Endothelial cell of umbilical vein (primary cell): ENCODE data around the gene MAP3K10. TPM values are rescaled to one million over a fixed set of nuclear protein-coding genes. Genes with fewer than 3 reads are reported as not detected.

Source experiments
- BruUV-seq: library from RNA; stranded (reverse); fragments of 400-500 nt; replicated peaks from 2 replicates; lab custom pipeline; 2021; lab: Mats Ljungman, UMichigan
- CTCF ChIA-PET: fragments of 300-600, 350-600 bp; sonication (Branson Sonifier 250); formaldehyde crosslinking; loops from one replicate; lab custom pipeline; 2021; ENCODE audit warnings: antibody characterized with exemption, inconsistent platforms; lab: Charles Lee
- POLR2A ChIA-PET: fragments of 300-600, 350-600 bp; sonication (Branson Sonifier 250); formaldehyde crosslinking; loops from one replicate; lab custom pipeline; 2021; ENCODE audit warnings: antibody characterized with exemption, inconsistent platforms; lab: Charles Lee
- DNase-seq: peaks from one replicate; pipeline ENCODE4 v3.0.0-alpha.2; 2011; ENCODE audit warnings: low read depth, low spot score
- FAIRE-seq: peaks from 2 replicates; lab custom pipeline; 2011; peaks lifted over from hg19 to GRCh38; lab: Jason Lieb, UNC
- H2AFZ ChIP-seq: 2 replicates; pipeline ENCODE4 v1.6.0; 2012; ENCODE audit warnings: low read depth, low read length, control low read depth, inconsistent platforms
- H3K27ac ChIP-seq: 2 replicates; pipeline ENCODE4 v1.5.1; 2011; ENCODE audit warnings: low read depth, mild to moderate bottlenecking, control low read depth, low read length, moderate library complexity; ENCODE audit not compliant: insufficient read depth
- H3K27me3 ChIP-seq, 2 experiments: 2 replicates each; pipeline versions ENCODE4 v1.6.0 to v1.6.1; 2011; ENCODE audit warnings: low read length in 2 of 2, mixed read lengths in 1 of 2; ENCODE audit not compliant: control insufficient read depth in 2 of 2, insufficient read depth in 2 of 2
- H3K36me3 ChIP-seq, 2 experiments: 2 replicates in 1 of 2; 3 replicates in 1 of 2; pipeline ENCODE4 v1.5.1; 2011; ENCODE audit warnings: low read length in 2 of 2, mild to moderate bottlenecking in 1 of 2, moderate library complexity in 1 of 2; ENCODE audit not compliant: control insufficient read depth in 2 of 2, insufficient read depth in 2 of 2; ENCODE audit errors: extremely low read depth in 1 of 2
- H3K4me1 ChIP-seq: 3 replicates; pipeline ENCODE4 v1.5.1; 2011; ENCODE audit warnings: mild to moderate bottlenecking, low read length; ENCODE audit not compliant: control insufficient read depth, insufficient read depth; ENCODE audit errors: extremely low read depth
- H3K4me2 ChIP-seq: 2 replicates; pipeline ENCODE4 v1.6.1; 2011; ENCODE audit warnings: low read length, control low read depth, mixed read lengths; ENCODE audit not compliant: insufficient read depth
- H3K4me3 ChIP-seq, 3 experiments: fragments of 200-600 bp in 1 of 3; sonication (generic), shearing (Covaris generic) in 1 of 3; replicated peaks in 1 of 3; 2 replicates each; pipeline ENCODE4 v1.5.1; 2011 to 2016; ENCODE audit warnings: control low read depth in 3 of 3, low read length in 3 of 3, mild to moderate bottlenecking in 2 of 3, inconsistent platforms in 1 of 3, low read depth in 1 of 3, moderate library complexity in 1 of 3; ENCODE audit not compliant: insufficient read depth in 1 of 3
- H3K79me2 ChIP-seq: 2 replicates; pipeline ENCODE4 v1.6.0; 2012; ENCODE audit warnings: low read length, inconsistent platforms; ENCODE audit not compliant: control insufficient read depth, insufficient read depth
- H3K9ac ChIP-seq: replicated peaks from 2 replicates; pipeline ENCODE3; 2011; ENCODE audit warnings: low read length, control low read depth; ENCODE audit not compliant: insufficient read depth; ENCODE audit errors: extremely low read depth
- H3K9me1 ChIP-seq: replicated peaks from 3 replicates; pipeline ENCODE4 v1.6.0; 2011; ENCODE audit warnings: mild to moderate bottlenecking, low read length; ENCODE audit not compliant: control insufficient read depth, insufficient read depth; ENCODE audit errors: extremely low read depth
- H3K9me3 ChIP-seq: replicated peaks from 2 replicates; pipeline ENCODE4 v1.5.1; 2012; ENCODE audit warnings: low read length, inconsistent platforms; ENCODE audit not compliant: control insufficient read depth, insufficient read depth
- H4K20me1 ChIP-seq: replicated peaks from 2 replicates; pipeline ENCODE3; 2011; ENCODE audit warnings: mild to moderate bottlenecking, low read length; ENCODE audit not compliant: control insufficient read depth, insufficient read depth; ENCODE audit errors: extremely low read depth
- EZH2 ChIP-seq: IDR thresholded peaks from 2 replicates; pipeline ENCODE4 v1.6.1; 2012; ENCODE audit warnings: borderline replicate concordance, low read depth, mild to moderate bottlenecking, moderate library complexity, low read length, inconsistent platforms; ENCODE audit not compliant: severe bottlenecking
- FOS ChIP-seq: IDR thresholded peaks from 2 replicates; pipeline ENCODE4 v1.6.1; 2011; ENCODE audit warnings: mild to moderate bottlenecking, low read length, moderate library complexity, borderline replicate concordance; ENCODE audit not compliant: insufficient read depth
- GATA2 ChIP-seq: IDR thresholded peaks from 2 replicates; pipeline ENCODE4 v1.7.0; 2011; ENCODE audit warnings: low read depth, mild to moderate bottlenecking, moderate library complexity, mixed read lengths, low read length; ENCODE audit not compliant: insufficient read length, insufficient read depth
- JUN ChIP-seq: IDR thresholded peaks from 2 replicates; pipeline ENCODE4 v1.6.1; 2011; ENCODE audit warnings: borderline replicate concordance, low read depth; ENCODE audit not compliant: insufficient read length, insufficient read depth
- MYC ChIP-seq: IDR thresholded peaks from one replicate; pipeline ENCODE4 v1.6.1; 2011; ENCODE audit warnings: mild to moderate bottlenecking, low read depth, low read length
- POLR2A ChIP-seq: IDR thresholded peaks from 2 replicates; pipeline ENCODE4 v1.6.1; 2012; ENCODE audit warnings: low read depth, mild to moderate bottlenecking, control low read depth, low read length
- POLR2AphosphoS5 ChIP-seq: IDR thresholded peaks from 2 replicates; pipeline ENCODE4 v1.6.1; 2012; ENCODE audit warnings: low read depth, mild to moderate bottlenecking, control low read depth, low read length, moderate library complexity; ENCODE audit not compliant: insufficient read depth
- dilution Hi-C: fragments of 300-500 bp; cut with MboI; formaldehyde crosslinking; loops from one replicate; pipeline ENCODE4 v1.15.0; 2019; ENCODE audit warnings: low sequenced_read_pairs; ENCODE audit not compliant: extremely low pct_ligation_motif_present
- intact Hi-C: fragments of 100-400 bp; cut with micrococcal nuclease; formaldehyde crosslinking; loops from one replicate; pipeline ENCODE4 v1.10.0; 2022
- polyA plus RNA-seq, 4 experiments: library from polyadenylated mRNA; depleted of rRNA in 3 of 4; stranded (reverse) in 3 of 4; unstranded in 1 of 4; fragments of >200 nt; gene quantifications; 2 replicates each; pipeline versions ENCODE4 v1.2.1 to v1.2.3, GENCODE V29; 2011 to 2012; ENCODE audit warnings: missing spikeins in 1 of 4
- total RNA-seq: library from RNA; stranded (reverse); gene quantifications from 2 replicates; pipeline ENCODE4 v1.2.3, GENCODE V29; 2021
- TF ChIP-seq, protein P1 (sequence below), 2 donors: IDR thresholded peaks; 1 replicate in 1 of 2; 2 replicates in 1 of 2; pipeline ENCODE4 v1.5.1; 2011; ENCODE audit warnings: low read length in 2 of 2, mild to moderate bottlenecking in 2 of 2, moderate library complexity in 2 of 2, control low read depth in 1 of 2, inconsistent platforms in 1 of 2, low read depth in 1 of 2; ENCODE audit not compliant: insufficient read depth in 1 of 2; ENCODE audit errors: extremely low read depth in 1 of 2
- TF ChIP-seq, protein P2 (sequence below): IDR thresholded peaks from 2 replicates; pipeline ENCODE4 v1.6.1; 2011; ENCODE audit not compliant: insufficient read depth, insufficient read length

Gene MAP3K10
- total and polyA plus RNA-seq, 2 donors (not counting 3 experiments of a cell fraction or from before 2014, with no cell fraction given): 6.3 to 19.4 TPM

DNA sequence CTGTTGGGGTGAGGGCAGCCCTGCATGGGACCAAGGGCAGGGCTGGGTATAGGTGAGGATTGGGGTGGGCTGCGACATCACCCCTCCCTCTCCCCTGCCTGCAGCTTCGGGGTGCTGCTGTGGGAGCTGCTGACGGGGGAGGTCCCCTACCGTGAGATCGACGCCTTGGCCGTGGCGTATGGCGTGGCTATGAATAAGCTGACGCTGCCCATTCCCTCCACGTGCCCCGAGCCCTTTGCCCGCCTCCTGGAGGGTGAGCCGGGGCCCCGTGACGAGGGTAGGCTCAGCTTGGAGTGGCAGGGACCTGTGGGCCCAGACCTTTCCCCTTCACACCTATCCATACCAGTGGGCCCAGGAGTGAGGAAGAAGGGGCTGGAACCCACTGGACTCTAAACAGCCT is 13.2 kb downstream of the MAP3K10 start:
- Histone ChIP-seq H3K27ac (no peak overlapping the region), H4K20me1 (no peaks in the 10 kb centered on the region), H3K36me3 (no peaks in the 10 kb centered on the region), H2AFZ (no peak overlapping the region), H3K9me3 (no peaks in the 10 kb centered on the region), H3K9me1 (no peaks in the 10 kb centered on the region), H3K79me2 (no peaks in the 10 kb centered on the region), H3K9ac (no peak overlapping the region), H3K4me1 (no peaks in the 10 kb centered on the region), H3K4me2 (no peak overlapping the region), H3K4me3 (no peak overlapping the region), H3K27me3 (no peaks in the 10 kb centered on the region)
- dilution Hi-C loops (no loop called here), intact Hi-C loops (no loop called here)
- no TSS peak for BruUV-seq
- CTCF ChIA-PET: no interaction called here
- no peak for TF ChIP-seq POLR2A
- TF ChIP-seq, protein P1, sequence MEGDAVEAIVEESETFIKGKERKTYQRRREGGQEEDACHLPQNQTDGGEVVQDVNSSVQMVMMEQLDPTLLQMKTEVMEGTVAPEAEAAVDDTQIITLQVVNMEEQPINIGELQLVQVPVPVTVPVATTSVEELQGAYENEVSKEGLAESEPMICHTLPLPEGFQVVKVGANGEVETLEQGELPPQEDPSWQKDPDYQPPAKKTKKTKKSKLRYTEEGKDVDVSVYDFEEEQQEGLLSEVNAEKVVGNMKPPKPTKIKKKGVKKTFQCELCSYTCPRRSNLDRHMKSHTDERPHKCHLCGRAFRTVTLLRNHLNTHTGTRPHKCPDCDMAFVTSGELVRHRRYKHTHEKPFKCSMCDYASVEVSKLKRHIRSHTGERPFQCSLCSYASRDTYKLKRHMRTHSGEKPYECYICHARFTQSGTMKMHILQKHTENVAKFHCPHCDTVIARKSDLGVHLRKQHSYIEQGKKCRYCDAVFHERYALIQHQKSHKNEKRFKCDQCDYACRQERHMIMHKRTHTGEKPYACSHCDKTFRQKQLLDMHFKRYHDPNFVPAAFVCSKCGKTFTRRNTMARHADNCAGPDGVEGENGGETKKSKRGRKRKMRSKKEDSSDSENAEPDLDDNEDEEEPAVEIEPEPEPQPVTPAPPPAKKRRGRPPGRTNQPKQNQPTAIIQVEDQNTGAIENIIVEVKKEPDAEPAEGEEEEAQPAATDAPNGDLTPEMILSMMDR (IDR thresholded peaks at IDR 0.05; ENCODE audit: extremely low read depth in 1 of 2, insufficient read depth in 1 of 2, low read depth in 1 of 2, low read length in 2 of 2): no peak
- no peak for TF ChIP-seq POLR2AphosphoS5
- TF ChIP-seq GATA2: no peak
- no peak for TF ChIP-seq EZH2
- TF ChIP-seq FOS: no peak
- TF ChIP-seq, protein P2, sequence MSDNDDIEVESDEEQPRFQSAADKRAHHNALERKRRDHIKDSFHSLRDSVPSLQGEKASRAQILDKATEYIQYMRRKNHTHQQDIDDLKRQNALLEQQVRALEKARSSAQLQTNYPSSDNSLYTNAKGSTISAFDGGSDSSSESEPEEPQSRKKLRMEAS: no peak
- TF ChIP-seq MYC: no peak
- no peak for TF ChIP-seq JUN
- FAIRE-seq: no peak
- no peak for DNase-seq
- POLR2A ChIA-PET: no interaction called here
